Right atrium auricular region (tissue), 2 donors: Measurements from ENCODE around the gene DCAF7. TPM values are rescaled to one million over a fixed set of nuclear protein-coding genes. Genes with fewer than 3 reads are reported as not detected.

Source experiments
- DNase-seq: peaks from one replicate; pipeline ENCODE4 v3.0.0-alpha.2; 2019; ENCODE audit warnings: low spot score
- H3K27ac ChIP-seq, 2 donors: fragments of 200-600 bp; sonication (generic); 1 replicate in 1 of 2; 2 replicates in 1 of 2; pipeline ENCODE4 v1.5.1; 2016 to 2019
- H3K27me3 ChIP-seq, 2 donors: fragments of 200-600 bp; sonication (generic); one replicate each; pipeline versions ENCODE4 v1.5.1 to v1.6.0; 2017 to 2019
- H3K36me3 ChIP-seq: fragments of 200-600 bp; sonication (generic); one replicate; pipeline ENCODE4 v1.5.1; 2016
- H3K4me1 ChIP-seq, 2 donors: fragments of 200-600 bp; sonication (generic); one replicate each; pipeline versions ENCODE4 v1.5.1 to v1.6.0; 2017 to 2019
- H3K4me3 ChIP-seq, 2 donors: fragments of 200-600 bp; sonication (generic); 1 replicate in 1 of 2; 2 replicates in 1 of 2; pipeline ENCODE4 v1.5.1; 2017 to 2019; ENCODE audit warnings: mild to moderate bottlenecking in 1 of 2, moderate library complexity in 1 of 2
- H3K9me3 ChIP-seq, 2 donors: fragments of 200-600 bp; sonication (generic); one replicate each; pipeline ENCODE4 v1.5.1; 2019
- total RNA-seq, 2 donors: library from RNA; depleted of rRNA; stranded (reverse); fragments of >200 nt; gene quantifications; one replicate each; pipeline ENCODE4 v1.1.0, GENCODE V29; 2016
- TF ChIP-seq, protein P1 (sequence below), 2 donors: fragments of 200-600 bp; sonication (generic); IDR thresholded peaks; one replicate each; pipeline ENCODE4 v1.5.1; 2019; ENCODE audit warnings: antibody characterized with exemption in 2 of 2

Gene DCAF7
- total RNA-seq, result 10 to 100 TPM; 26.9 to 31.8 TPM

DNA sequence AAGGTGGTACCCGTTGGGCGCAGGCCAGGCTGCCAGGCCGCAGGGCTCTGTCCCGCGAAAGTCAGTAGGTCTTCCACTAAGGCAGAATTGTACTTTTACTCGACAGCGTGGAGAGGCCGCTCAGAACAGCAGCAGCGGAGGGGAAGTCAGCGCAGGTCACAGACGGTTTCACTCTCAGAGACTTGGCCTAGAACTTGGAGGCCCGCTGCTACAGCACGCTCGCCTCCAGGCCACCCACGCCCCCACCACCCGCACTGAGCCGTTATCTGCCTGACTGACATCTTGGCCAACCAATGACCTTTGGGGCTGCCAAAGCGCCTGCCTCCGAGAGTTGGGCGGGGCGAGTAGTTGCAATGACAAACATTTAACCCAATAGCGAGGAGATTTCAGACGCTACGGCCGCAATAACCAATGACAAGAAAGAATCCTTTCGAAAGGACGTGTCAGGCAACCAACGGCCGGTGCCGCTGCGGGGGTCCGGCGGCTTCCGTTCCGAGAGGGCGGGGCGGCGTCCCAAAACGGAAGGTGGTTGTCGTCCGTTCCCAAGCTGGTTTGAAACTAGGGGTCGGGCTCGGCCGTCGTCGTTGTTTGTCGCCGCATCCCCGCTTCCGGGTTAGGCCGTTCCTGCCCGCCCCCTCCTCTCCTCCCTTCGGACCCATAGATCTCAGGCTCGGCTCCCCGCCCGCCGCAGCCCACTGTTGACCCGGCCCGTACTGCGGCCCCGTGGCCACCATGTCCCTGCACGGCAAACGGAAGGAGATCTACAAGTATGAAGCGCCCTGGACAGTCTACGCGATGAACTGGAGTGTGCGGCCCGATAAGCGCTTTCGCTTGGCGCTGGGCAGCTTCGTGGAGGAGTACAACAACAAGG lies at the start of gene DCAF7:
DCAF7 (plus strand) TSS at position 532 of the 871 bp plus-strand sequence; CDS start at position 733, 201 bp downstream.
- TF ChIP-seq, protein P1, sequence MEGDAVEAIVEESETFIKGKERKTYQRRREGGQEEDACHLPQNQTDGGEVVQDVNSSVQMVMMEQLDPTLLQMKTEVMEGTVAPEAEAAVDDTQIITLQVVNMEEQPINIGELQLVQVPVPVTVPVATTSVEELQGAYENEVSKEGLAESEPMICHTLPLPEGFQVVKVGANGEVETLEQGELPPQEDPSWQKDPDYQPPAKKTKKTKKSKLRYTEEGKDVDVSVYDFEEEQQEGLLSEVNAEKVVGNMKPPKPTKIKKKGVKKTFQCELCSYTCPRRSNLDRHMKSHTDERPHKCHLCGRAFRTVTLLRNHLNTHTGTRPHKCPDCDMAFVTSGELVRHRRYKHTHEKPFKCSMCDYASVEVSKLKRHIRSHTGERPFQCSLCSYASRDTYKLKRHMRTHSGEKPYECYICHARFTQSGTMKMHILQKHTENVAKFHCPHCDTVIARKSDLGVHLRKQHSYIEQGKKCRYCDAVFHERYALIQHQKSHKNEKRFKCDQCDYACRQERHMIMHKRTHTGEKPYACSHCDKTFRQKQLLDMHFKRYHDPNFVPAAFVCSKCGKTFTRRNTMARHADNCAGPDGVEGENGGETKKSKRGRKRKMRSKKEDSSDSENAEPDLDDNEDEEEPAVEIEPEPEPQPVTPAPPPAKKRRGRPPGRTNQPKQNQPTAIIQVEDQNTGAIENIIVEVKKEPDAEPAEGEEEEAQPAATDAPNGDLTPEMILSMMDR (IDR thresholded peaks at IDR 0.05), result peak in 1 of 2 donors; percentile 17

GRCh38 chr17:63500543-63501390 lies 49.5 kb upstream of the DCAF7 start:
- H3K36me3 ChIP-seq, result no peaks in the 10 kb centered on the region
- no peaks in the 10 kb centered on the region for H3K9me3 ChIP-seq
- H3K27ac ChIP-seq, result no peak overlapping the region
- H3K27me3 ChIP-seq, result no peaks in the 10 kb centered on the region
- no peak for DNase-seq
- no peaks in the 10 kb centered on the region for H3K4me1 ChIP-seq
- TF ChIP-seq, protein P1 (IDR thresholded peaks at IDR 0.05), result no peak
- H3K4me3 ChIP-seq, result no peak overlapping the region

More for the DNA sequence above, at the start of gene DCAF7:
- Histone ChIP-seq H3K4me1 (peaks cover 0 to 50% of the 10 kb centered on the region in 2 donors), H3K4me3 (peak within 1 kb of the TSS; percentile 82 to 92), H3K36me3 (no peaks in the 10 kb centered on the region), H3K27me3 (no peaks in the 10 kb centered on the region), H3K27ac (peak within 1 kb of the TSS; percentile 93 to 94), H3K9me3 (no peaks in the 10 kb centered on the region)
- DNase-seq, result peak; percentile 100

DNA sequence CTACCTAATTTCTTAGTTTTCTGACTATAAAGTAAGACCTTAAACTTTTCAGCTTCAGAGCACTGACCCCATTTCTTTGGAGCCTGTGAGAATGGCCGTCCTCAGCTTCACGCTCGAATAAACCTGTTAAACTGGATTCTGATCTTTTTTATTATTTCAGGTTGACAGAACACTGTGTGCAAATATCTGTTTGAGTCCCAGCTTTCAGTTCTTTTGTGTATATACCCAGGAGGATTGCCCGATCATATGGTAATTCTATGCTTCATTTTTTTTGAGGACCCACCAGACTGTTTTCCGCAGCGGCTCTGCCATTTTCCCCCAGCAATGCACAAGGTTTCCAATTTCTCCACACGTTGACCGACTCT lies 47.0 kb upstream of the DCAF7 start:
- TF ChIP-seq, protein P1 (IDR thresholded peaks at IDR 0.05), result no peak
- Histone ChIP-seq H3K9me3 (no peaks in the 10 kb centered on the region), H3K27me3 (no peaks in the 10 kb centered on the region), H3K4me3 (no peak overlapping the region), H3K36me3 (no peaks in the 10 kb centered on the region), H3K4me1 (no peaks in the 10 kb centered on the region), H3K27ac (no peak overlapping the region)
- DNase-seq, result no peak

GRCh38 chr17:63504261-63504660 lies 46.0 kb upstream of the DCAF7 start:
- no peak overlapping the region for H3K4me3 ChIP-seq
- H3K4me1 ChIP-seq, result no peaks in the 10 kb centered on the region
- no peak for DNase-seq
- no peaks in the 10 kb centered on the region for H3K27me3 ChIP-seq
- H3K27ac ChIP-seq, result no peak overlapping the region
- H3K36me3 ChIP-seq, result no peaks in the 10 kb centered on the region
- no peaks in the 10 kb centered on the region for H3K9me3 ChIP-seq
- TF ChIP-seq, protein P1 (IDR thresholded peaks at IDR 0.05), result no peak

DNA sequence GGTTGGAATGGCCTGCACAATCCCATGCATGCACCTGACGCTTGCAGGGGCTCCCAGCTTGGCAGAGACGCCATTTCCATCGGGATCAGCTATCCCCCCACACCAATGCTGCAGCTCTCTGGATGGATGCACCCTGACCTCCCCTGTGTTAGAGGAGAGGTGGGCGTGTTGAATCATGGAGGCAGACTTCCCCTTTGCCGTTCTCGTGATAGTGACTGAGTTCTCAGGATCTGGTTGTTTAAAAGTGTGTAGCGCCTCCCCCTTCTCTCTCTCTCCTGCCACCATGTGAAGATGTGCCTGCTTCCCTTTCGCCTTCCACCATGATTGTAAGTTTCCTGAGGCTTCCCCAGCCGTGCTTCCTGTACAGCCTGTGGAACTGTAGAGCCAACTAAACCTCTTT lies 44.9 kb upstream of the DCAF7 start:
- no peak for DNase-seq

More for the DNA sequence above, 44.9 kb upstream of the DCAF7 start:
- Histone ChIP-seq H3K9me3 (no peaks in the 10 kb centered on the region), H3K27ac (no peak overlapping the region), H3K36me3 (no peaks in the 10 kb centered on the region), H3K27me3 (no peaks in the 10 kb centered on the region), H3K4me3 (no peak overlapping the region), H3K4me1 (no peaks in the 10 kb centered on the region)
- TF ChIP-seq, protein P1 (IDR thresholded peaks at IDR 0.05), result no peak
